IPS-18a (cell line): ENCODE results near the gene RGS9BP.
"Not testable (repeated sequence)": the region's sequence is repeated elsewhere in the genome, so short reads cannot be mapped to it uniquely, and the experiment has no call there.

Experiments
- H3K27ac ChIP-seq: one replicate; pipeline ENCODE4 v1.5.1; 2013; ENCODE audit warnings: low read length
- H3K27me3 ChIP-seq: one replicate; pipeline ENCODE4 v1.6.1; 2013; ENCODE audit warnings: mild to moderate bottlenecking, low read length; ENCODE audit not compliant: control insufficient read depth, insufficient read depth
- H3K36me3 ChIP-seq: one replicate; pipeline ENCODE4 v1.6.1; 2013; ENCODE audit warnings: low read depth, low read length; ENCODE audit not compliant: control insufficient read depth
- H3K4me1 ChIP-seq: one replicate; pipeline ENCODE4 v1.6.1; 2013; ENCODE audit warnings: low read depth, low read length; ENCODE audit not compliant: control insufficient read depth
- H3K4me3 ChIP-seq: one replicate; pipeline ENCODE4 v1.5.1; 2013; ENCODE audit warnings: low read length
- H3K9ac ChIP-seq: one replicate; pipeline ENCODE4 v1.6.1; 2013; ENCODE audit warnings: mild to moderate bottlenecking, low read length, moderate library complexity
- H3K9me3 ChIP-seq: one replicate; pipeline ENCODE4 v1.6.1; 2013; ENCODE audit warnings: low read depth, low read length; ENCODE audit not compliant: control insufficient read depth

Gene RGS9BP

GRCh38 chr19:32704006-32704405 lies 28.4 kb downstream of the RGS9BP start:
- not testable (repeated sequence) for H3K9me3 ChIP-seq, H3K27me3 ChIP-seq, H3K27ac ChIP-seq, H3K4me1 ChIP-seq, H3K4me3 ChIP-seq, H3K9ac ChIP-seq, H3K36me3 ChIP-seq

GRCh38 chr19:32708457-32708856 lies 32.8 kb downstream of the RGS9BP start:
- Histone ChIP-seq H3K4me3 (no peak overlapping the region), H3K36me3 (no peaks in the 10 kb centered on the region), H3K27me3 (no peaks in the 10 kb centered on the region)

GRCh38 chr19:32709032-32709431 lies 33.4 kb downstream of the RGS9BP start:
- Histone ChIP-seq H3K27me3 (no peaks in the 10 kb centered on the region), H3K9me3 (no peaks in the 10 kb centered on the region), H3K4me1 (no peaks in the 10 kb centered on the region), H3K27ac (no peak overlapping the region), H3K4me3 (no peak overlapping the region), H3K36me3 (no peaks in the 10 kb centered on the region), H3K9ac (no peak overlapping the region)

More at GRCh38 chr19:32708457-32708856, 32.8 kb downstream of the RGS9BP start:
- Histone ChIP-seq H3K9ac (no peak overlapping the region), H3K9me3 (peaks cover 3% of the 10 kb centered on the region), H3K27ac (no peak overlapping the region), H3K4me1 (no peaks in the 10 kb centered on the region)

- no peaks in the 10 kb centered on the region for H3K27me3 ChIP-seq
- H3K4me1 ChIP-seq = no peaks in the 10 kb centered on the region
- no peaks in the 10 kb centered on the region for H3K9me3 ChIP-seq
- no peak overlapping the region for H3K4me3 ChIP-seq
- H3K9ac ChIP-seq = no peak overlapping the region
- H3K27ac ChIP-seq = no peak overlapping the region
- no peaks in the 10 kb centered on the region for H3K36me3 ChIP-seq
Observed at GRCh38 chr19:32711747-32712146, 36.1 kb downstream of the RGS9BP start.

- H3K9ac ChIP-seq, H3K4me3 ChIP-seq, H3K9me3 ChIP-seq, H3K27me3 ChIP-seq, H3K36me3 ChIP-seq, H3K27ac ChIP-seq, H3K4me1 ChIP-seq: not testable (repeated sequence)
Observed at GRCh38 chr19:32716203-32716602, 40.6 kb downstream of the RGS9BP start.

- Histone ChIP-seq H3K4me1 (peaks cover 5% of the 10 kb centered on the region), H3K36me3 (no peaks in the 10 kb centered on the region), H3K27ac (no peak overlapping the region), H3K4me3 (no peak overlapping the region), H3K9ac (no peak overlapping the region), H3K27me3 (no peaks in the 10 kb centered on the region), H3K9me3 (no peaks in the 10 kb centered on the region)
Observed at GRCh38 chr19:32717496-32717895, 41.8 kb downstream of the RGS9BP start.

- Histone ChIP-seq H3K4me3 (no peak overlapping the region), H3K9ac (no peak overlapping the region), H3K27me3 (no peaks in the 10 kb centered on the region), H3K9me3 (no peaks in the 10 kb centered on the region), H3K36me3 (no peaks in the 10 kb centered on the region), H3K4me1 (peaks cover 5% of the 10 kb centered on the region), H3K27ac (no peak overlapping the region)
Observed at GRCh38 chr19:32718286-32718685, 42.6 kb downstream of the RGS9BP start.

GRCh38 chr19:32719611-32720059 lies 44.0 kb downstream of the RGS9BP start, which contains the start of gene TDRD12:
Gene TDRD12 (plus strand): TSS chr19:32719767. CDS start chr19:32720073, 306 bp downstream.
- no peak within 1 kb of the TSS for H3K27ac ChIP-seq
- peaks cover 5% of the 10 kb centered on the region for H3K4me1 ChIP-seq
- H3K9me3 ChIP-seq = no peaks in the 10 kb centered on the region
- no peaks in the 10 kb centered on the region for H3K36me3 ChIP-seq
- H3K27me3 ChIP-seq = no peaks in the 10 kb centered on the region
- no peak within 1 kb of the TSS for H3K4me3 ChIP-seq
- H3K9ac ChIP-seq = no peak within 1 kb of the TSS

GRCh38 chr19:32720216-32720935 lies 44.7 kb downstream of the RGS9BP start:
- H3K9ac ChIP-seq = no peak overlapping the region
- H3K36me3 ChIP-seq = no peaks in the 10 kb centered on the region
- no peak overlapping the region for H3K4me3 ChIP-seq
- H3K27ac ChIP-seq = no peak overlapping the region
- no peaks in the 10 kb centered on the region for H3K27me3 ChIP-seq
- peaks cover 5% of the 10 kb centered on the region for H3K4me1 ChIP-seq
- H3K9me3 ChIP-seq = no peaks in the 10 kb centered on the region

- Histone ChIP-seq H3K27me3 (no peaks in the 10 kb centered on the region), H3K9ac (no peak overlapping the region), H3K4me1 (peaks cover 5% of the 10 kb centered on the region), H3K27ac (no peak overlapping the region), H3K36me3 (no peaks in the 10 kb centered on the region), H3K4me3 (no peak overlapping the region), H3K9me3 (no peaks in the 10 kb centered on the region)
Observed at GRCh38 chr19:32720936-32721250, 45.2 kb downstream of the RGS9BP start.
